Measurements from ENCODE around the gene ISYNA1.
A peak's percentile ranks its signal among the peaks of the same experiment; 100 is the strongest.

GRCh38 chr19:18414504-18415177 lies 23.3 kb downstream of the ISYNA1 start:
- TF ChIP-seq SP1 (IDR thresholded peaks at IDR 0.05): peak; percentile 69
- no peak for TF ChIP-seq CTCF (IDR thresholded peaks at IDR 0.05; ENCODE audit: low read depth, low read length, missing input control)
- TF ChIP-seq RAD21 (IDR thresholded peaks at IDR 0.05): no peak
- TF ChIP-seq HNF4G (IDR thresholded peaks at IDR 0.05): no peak
- peak; percentile 92 to 97 for TF ChIP-seq RXRA (IDR thresholded peaks at IDR 0.05)
- no peak for TF ChIP-seq TAF1 (conservative IDR thresholded peaks at IDR 0.05)
- no peak for TF ChIP-seq REST (IDR thresholded peaks at IDR 0.05)
- TF ChIP-seq JUND (IDR thresholded peaks at IDR 0.05): no peak
- TF ChIP-seq EGR1 (IDR thresholded peaks at IDR 0.05; ENCODE audit: low read depth in 2 of 2): no peak

Data from liver (tissue), 3 donors.